ENCODE results near the gene EFL1.

EFL1 gene

GRCh38 chr15:82081914-82082762 lies 180.4 kb downstream of the EFL1 start:
- DNase-seq (ENCODE audit: low read depth in 2 of 2), result peak; percentile 41 to 51

DNA sequence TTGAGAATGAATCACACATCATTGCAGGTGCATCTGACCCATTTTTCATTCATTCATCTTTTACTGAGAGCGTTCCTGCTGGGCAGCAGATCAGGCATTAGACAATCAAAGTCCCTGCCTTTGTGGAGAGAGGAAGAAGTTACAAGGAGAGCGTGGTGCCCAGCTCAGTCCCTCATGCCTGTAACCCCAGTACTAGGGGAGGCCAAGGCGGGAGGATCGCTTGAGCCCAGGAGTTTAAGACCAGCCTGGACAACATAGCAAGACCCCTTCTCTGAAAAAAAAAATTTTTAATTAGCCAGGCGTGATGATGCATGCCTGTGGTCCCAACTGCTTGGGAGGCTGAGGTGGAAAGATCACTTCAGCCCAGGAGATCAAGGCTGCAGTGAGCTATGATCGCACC lies 181.8 kb downstream of the EFL1 start:
- DNase-seq (ENCODE audit: low read depth in 2 of 2), result no peak
